Common myeloid progenitor, CD34-positive (primary cell): ENCODE data around the gene PRSS57.
"Not testable (repeated sequence)": the region's sequence is repeated elsewhere in the genome, so short reads cannot be mapped to it uniquely, and the experiment has no call there.

Source experiments
- CTCF ChIA-PET: fragments of 350-600 bp; sonication (Branson Sonifier 250); formaldehyde crosslinking; loops from one replicate; lab custom pipeline; 2021; ENCODE audit warnings: antibody characterized with exemption; lab: Charles Lee
- POLR2A ChIA-PET: fragments of 350-600 bp; sonication (Branson Sonifier 250); formaldehyde crosslinking; loops from one replicate; lab custom pipeline; 2021; ENCODE audit warnings: antibody characterized with exemption; lab: Charles Lee
- DNase-seq, 3 donors: peaks; one replicate each; pipeline versions ENCODE4 v3.0.0 to v3.0.0-alpha.2; 2013
- H3K27ac ChIP-seq, 2 experiments: 1 replicate in 1 of 2; 2 replicates in 1 of 2; pipeline ENCODE4 v1.7.0; 2013; ENCODE audit warnings: inconsistent platforms in 2 of 2, low read length in 2 of 2, mild to moderate bottlenecking in 2 of 2, low read depth in 1 of 2, moderate library complexity in 1 of 2; ENCODE audit not compliant: severe bottlenecking in 2 of 2, insufficient read depth in 1 of 2, poor library complexity in 1 of 2
- H3K27me3 ChIP-seq, 5 experiments: replicated peaks in 2 of 5; 1 replicate in 3 of 5; 2 replicates in 2 of 5; pipeline versions ENCODE4 v1.6.1 to v1.7.0; 2013; ENCODE audit warnings: low read length in 4 of 5, mild to moderate bottlenecking in 2 of 5, moderate library complexity in 2 of 5, inconsistent platforms in 1 of 5; ENCODE audit not compliant: insufficient read depth in 5 of 5, control insufficient read depth in 4 of 5
- H3K36me3 ChIP-seq, 4 experiments: 1 replicate in 2 of 4; 2 replicates in 2 of 4; pipeline versions ENCODE4 v1.6.1 to v1.7.0; 2013; ENCODE audit warnings: low read length in 3 of 4, control low read depth in 1 of 4, mild to moderate bottlenecking in 1 of 4; ENCODE audit not compliant: control insufficient read depth in 4 of 4, insufficient read depth in 4 of 4
- H3K4me1 ChIP-seq, 4 experiments: 1 replicate in 3 of 4; 2 replicates in 1 of 4; pipeline versions ENCODE4 v1.6.1 to v1.7.1; 2013; ENCODE audit warnings: low read length in 3 of 4, mild to moderate bottlenecking in 3 of 4, control low read depth in 1 of 4, inconsistent platforms in 1 of 4, moderate library complexity in 1 of 4; ENCODE audit not compliant: control insufficient read depth in 4 of 4, insufficient read depth in 4 of 4; ENCODE audit errors: control extremely low read depth in 1 of 4
- H3K4me3 ChIP-seq, 7 experiments: 1 replicate in 4 of 7; 2 replicates in 3 of 7; pipeline versions ENCODE4 v1.5.1 to v1.7.0; 2013; ENCODE audit warnings: mild to moderate bottlenecking in 7 of 7, low read length in 6 of 7, moderate library complexity in 6 of 7, inconsistent platforms in 2 of 7, low read depth in 2 of 7, control low read depth in 1 of 7; ENCODE audit not compliant: insufficient read depth in 4 of 7, control insufficient read depth in 1 of 7; ENCODE audit errors: extremely low read depth in 1 of 7
- H3K9me3 ChIP-seq, 5 experiments: 1 replicate in 4 of 5; 2 replicates in 1 of 5; pipeline versions ENCODE4 v1.6.1 to v1.7.1; 2013; ENCODE audit warnings: low read length in 4 of 5, mild to moderate bottlenecking in 2 of 5, inconsistent platforms in 1 of 5, low read depth in 1 of 5, moderate library complexity in 1 of 5; ENCODE audit not compliant: control insufficient read depth in 4 of 5, insufficient read depth in 2 of 5; ENCODE audit errors: control extremely low read depth in 1 of 5
- WGBS: methylation state at CpG from one replicate; pipeline ENCODE4 v1.1.5; 2013; ENCODE audit not compliant: insufficient coverage; 5-methylcytosine and 5-hydroxymethylcytosine counted together

The PRSS57 gene

DNA sequence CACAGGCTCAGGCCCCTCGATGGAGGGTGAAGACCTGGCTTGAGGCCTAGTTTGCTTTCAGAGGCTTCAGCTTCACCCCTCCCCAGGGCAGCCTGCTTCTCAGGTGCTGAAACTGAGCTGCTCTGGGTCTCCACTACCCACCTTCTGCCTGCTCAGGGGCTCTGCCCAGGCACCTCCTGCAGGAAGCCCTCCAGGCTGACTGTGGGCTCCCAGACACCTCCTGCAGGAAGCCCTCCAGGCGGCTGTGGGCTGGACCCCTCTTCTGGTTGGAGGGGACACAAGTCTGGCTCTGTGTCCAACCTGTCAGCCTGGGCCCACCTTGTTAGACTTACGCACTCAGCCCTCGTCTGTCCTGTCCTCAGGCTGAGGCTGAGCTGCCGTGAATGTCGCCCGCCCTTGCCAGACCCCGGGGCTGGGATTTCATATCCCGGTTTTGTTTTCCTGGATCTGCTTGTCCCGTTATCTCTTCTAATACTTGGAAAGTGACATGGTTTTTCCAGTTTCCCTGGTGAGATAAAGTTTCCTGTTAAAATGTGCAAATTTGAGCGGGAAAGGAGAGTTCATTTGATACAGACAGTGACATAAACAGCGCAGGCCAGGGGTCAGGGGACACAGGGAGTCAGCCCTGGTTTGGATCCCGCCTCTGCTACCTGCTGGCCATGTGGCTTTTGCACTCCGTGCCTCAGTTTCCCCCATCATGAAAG is 34.9 kb upstream of the PRSS57 start:
- 92% methylated on average over 14 of the region's 14 CpGs for WGBS
- Histone ChIP-seq H3K27me3 (no peaks in the 10 kb centered on the region), H3K36me3 (peaks cover 0 to 6% (median 0%) of the 10 kb centered on the region in 4 experiments), H3K9me3 (no peaks in the 10 kb centered on the region), H3K4me3 (no peak overlapping the region), H3K4me1 (peaks cover 0 to 16% (median 14%) of the 10 kb centered on the region in 4 experiments), H3K27ac (no peak overlapping the region)
- POLR2A ChIA-PET = no interaction called here
- DNase-seq = no peak
- CTCF ChIA-PET = interaction anchor here (0.9 to 3.6 kb wide), 2 partner anchors 10 to 22 kb away, joined by 3 to 14 read pairs; no protein-coding TSS in a partner anchor

DNA sequence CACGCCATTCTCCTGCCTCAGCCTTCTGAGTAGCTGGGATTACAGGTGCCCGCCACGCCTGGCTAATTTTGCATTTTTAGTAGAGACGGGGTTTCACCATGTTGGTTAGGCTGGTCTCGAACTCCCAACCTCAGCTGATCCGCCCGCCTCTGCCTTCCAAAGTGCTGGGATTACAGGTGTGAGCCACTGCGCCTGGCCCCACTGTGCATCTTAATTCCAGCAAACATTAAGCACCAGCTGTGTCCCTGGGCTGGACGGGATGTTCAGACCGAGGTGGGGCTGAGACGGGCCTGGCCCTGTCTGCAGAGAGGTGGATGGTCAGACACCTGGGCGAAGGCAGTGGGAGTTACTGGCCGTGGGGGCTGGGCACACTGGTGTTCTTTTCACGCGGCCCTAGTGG is 34.3 kb upstream of the PRSS57 start:
- H3K27ac ChIP-seq, H3K36me3 ChIP-seq, H3K27me3 ChIP-seq, H3K9me3 ChIP-seq, POLR2A ChIA-PET, DNase-seq, H3K4me3 ChIP-seq: not testable (repeated sequence)
- 93% methylated on average over 11 of the region's 15 CpGs for WGBS
- peaks cover 0 to 16% (median 14%) of the 10 kb centered on the region in 4 experiments for H3K4me1 ChIP-seq
- CTCF ChIA-PET = interaction anchor here (0.9 to 3.6 kb wide), 2 partner anchors 11 to 22 kb away, joined by 3 to 14 read pairs; no protein-coding TSS in a partner anchor

DNA sequence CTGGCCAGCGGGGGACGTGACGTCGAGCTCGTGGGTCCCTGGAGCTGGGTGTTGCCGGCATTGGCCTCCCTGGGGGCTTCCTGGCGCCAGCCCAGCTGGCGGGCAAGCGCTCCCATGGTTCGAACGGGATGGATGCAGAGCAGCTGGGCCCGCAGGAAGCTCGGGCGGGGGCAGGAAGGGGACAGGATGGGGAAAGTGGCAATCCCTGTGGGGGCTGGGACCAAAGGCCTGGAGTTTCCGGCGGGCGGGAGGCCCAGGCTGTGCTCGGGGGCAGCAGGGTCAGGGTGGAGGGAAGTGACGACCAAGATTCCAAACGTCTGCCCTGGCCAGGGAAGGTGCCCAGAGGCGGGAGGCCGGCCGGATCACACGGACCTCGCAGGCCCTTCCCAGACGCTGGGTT is 32.8 kb upstream of the PRSS57 start:
- WGBS = 59% methylated on average over 15 of the region's 26 CpGs
- CTCF ChIA-PET = interaction anchor here (0.6 to 1.0 kb wide), 2 partner anchors 16 to 143 kb away, joined by 3 to 4 read pairs; no protein-coding TSS in a partner anchor
- DNase-seq = no peak

DNA sequence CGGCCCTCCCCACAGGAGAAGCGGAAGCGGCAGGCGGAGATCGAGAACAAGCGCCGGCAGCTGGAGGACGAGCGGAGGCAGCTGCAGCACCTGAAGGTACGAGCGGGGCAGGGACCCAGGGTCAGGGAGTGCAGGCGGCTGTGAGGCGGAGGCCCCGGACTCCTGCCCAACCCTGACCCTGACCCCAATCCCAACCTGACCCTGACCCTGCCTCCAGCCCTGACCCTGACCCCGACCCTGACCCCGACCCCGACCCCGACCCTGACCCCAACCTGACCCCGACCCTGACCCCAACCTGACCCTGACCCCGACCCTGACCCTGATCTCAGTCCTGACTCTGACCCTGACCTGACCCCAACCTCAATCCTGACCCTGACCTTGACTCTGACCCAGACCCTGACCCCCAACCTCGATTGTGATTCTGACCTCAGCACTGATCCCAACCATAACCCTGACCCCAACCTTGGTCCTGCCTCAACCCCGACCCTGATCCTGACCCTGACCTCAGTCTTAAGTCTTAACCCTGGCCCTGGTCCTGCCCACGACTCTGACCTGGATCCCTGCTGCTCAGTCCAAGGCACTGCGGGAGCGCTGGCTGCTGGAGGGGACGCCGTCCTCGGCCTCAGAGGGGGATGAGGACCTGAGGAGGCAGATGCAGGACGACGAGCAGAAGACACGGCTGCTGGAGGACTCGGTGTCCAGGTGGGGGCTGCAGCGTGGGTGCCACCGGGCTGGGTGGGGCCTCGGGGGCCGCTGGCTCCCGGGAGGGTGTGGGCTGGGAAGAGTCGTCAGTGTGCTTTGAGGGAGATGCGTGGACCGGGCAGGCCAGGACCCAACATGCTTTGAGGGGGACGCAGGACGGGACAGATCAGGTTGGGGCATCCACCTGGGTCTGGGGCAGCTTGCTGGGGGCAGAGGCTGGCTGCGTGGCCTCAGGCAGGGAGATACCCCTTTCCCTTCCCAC is 32.0 kb upstream of the PRSS57 start:
- H3K4me3 ChIP-seq = no peak overlapping the region
- no peak for DNase-seq
- no peak overlapping the region for H3K27ac ChIP-seq
- no peaks in the 10 kb centered on the region for H3K27me3 ChIP-seq
- H3K36me3 ChIP-seq = peaks cover 0 to 6% (median 0%) of the 10 kb centered on the region in 4 experiments
- WGBS = 96% methylated on average over 32 of the region's 43 CpGs
- H3K4me1 ChIP-seq = peaks cover 0 to 18% (median 11%) of the 10 kb centered on the region in 4 experiments
- ChIA-PET CTCF (interaction anchor here (0.6 to 1.0 kb wide), 3 partner anchors 17 to 142 kb away, joined by 3 to 4 read pairs (median 3); partner anchors contain the start of gene PALM), POLR2A (interaction anchor here (1.0 kb wide), 1 partner anchor 14 kb away, joined by 4 read pairs; no protein-coding TSS in a partner anchor)
- H3K9me3 ChIP-seq = no peaks in the 10 kb centered on the region

More for the DNA sequence above, 32.8 kb upstream of the PRSS57 start:
- Histone ChIP-seq H3K27me3 (no peaks in the 10 kb centered on the region), H3K4me1 (peaks cover 0 to 15% (median 10%) of the 10 kb centered on the region in 4 experiments), H3K36me3 (peaks cover 0 to 6% (median 0%) of the 10 kb centered on the region in 4 experiments), H3K9me3 (no peaks in the 10 kb centered on the region), H3K27ac (no peak overlapping the region), H3K4me3 (no peak overlapping the region)
- POLR2A ChIA-PET = interaction anchor here (1.0 kb wide), 1 partner anchor 13 kb away, joined by 4 read pairs; no protein-coding TSS in a partner anchor

DNA sequence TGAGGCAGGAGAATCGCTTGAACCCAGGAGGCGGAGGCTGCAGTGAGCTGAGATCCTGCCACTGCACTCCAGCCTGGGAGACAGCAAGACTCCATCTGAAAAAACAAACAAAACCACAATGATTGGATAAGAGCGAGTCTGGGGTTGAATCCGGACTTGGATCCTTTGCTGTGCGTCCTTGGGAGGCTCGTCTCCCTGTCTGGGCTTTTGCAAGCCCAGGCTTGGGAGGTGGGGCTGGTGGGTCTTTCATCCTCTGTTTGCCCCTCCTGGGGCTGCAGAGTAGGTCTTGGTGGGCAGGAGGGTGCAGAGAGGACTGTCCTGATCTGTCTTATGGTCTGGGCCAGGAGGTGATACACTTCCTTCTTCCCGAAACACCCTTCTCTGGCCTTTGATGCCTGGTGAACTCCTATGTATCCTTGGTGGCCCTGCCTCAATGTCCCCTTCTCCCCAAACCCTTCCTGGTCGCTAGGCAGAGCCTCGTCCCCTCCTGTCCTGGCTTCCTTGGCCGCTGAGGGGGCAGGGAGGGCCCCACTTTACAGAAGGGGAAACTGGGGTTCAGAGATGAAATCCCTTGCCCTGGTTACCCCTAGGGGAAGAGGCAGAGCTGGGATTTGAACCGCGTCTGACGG is 30.3 kb upstream of the PRSS57 start:
- Histone ChIP-seq H3K9me3 (no peaks in the 10 kb centered on the region), H3K4me1 (peaks cover 0 to 27% (median 12%) of the 10 kb centered on the region in 4 experiments), H3K27ac (no peak overlapping the region), H3K27me3 (no peaks in the 10 kb centered on the region), H3K4me3 (no peak overlapping the region), H3K36me3 (peaks cover 0 to 4% (median 0%) of the 10 kb centered on the region in 4 experiments)
- ChIA-PET CTCF (interaction anchor here (0.8 to 2.1 kb wide), 4 partner anchors 18 to 56 kb away, joined by 3 to 7 read pairs (median 4); no protein-coding TSS in a partner anchor), POLR2A (no interaction called here)
- WGBS = 92% methylated on average over 5 of the region's 13 CpGs
- DNase-seq = no peak

DNA sequence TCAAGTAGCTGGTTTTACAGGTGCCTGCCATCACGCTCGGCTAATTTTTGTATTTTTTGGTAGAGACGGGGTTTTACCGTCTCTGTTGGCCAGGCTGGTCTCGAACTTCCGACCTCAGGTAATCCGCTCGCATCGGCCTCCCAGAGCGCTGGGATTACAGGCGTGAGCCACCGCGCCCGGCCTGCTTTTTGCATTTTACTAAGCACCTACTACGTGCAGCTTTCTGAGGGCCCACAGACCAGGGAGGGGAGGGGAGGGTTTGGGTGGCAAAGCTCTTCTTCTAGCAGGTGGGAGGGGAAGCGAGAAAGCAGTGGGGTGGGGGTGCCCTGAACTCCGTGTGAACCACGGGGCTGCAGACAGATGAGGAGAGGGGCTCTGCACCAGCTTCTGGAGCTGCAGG is 28.5 kb upstream of the PRSS57 start:
- peaks cover 0 to 7% (median 0%) of the 10 kb centered on the region in 5 experiments for H3K27me3 ChIP-seq
- 94% methylated on average over 12 of the region's 18 CpGs for WGBS
- POLR2A ChIA-PET = no interaction called here

More for the DNA sequence above, 28.5 kb upstream of the PRSS57 start:
- Histone ChIP-seq H3K4me1 (peaks cover 0 to 32% (median 20%) of the 10 kb centered on the region in 4 experiments), H3K36me3 (no peaks in the 10 kb centered on the region), H3K9me3 (no peaks in the 10 kb centered on the region), H3K4me3 (no peak overlapping the region), H3K27ac (no peak overlapping the region)
- CTCF ChIA-PET = interaction anchor here (1.8 to 2.1 kb wide), 2 partner anchors 16 to 19 kb away, joined by 7 read pairs; no protein-coding TSS in a partner anchor
- no peak for DNase-seq
